HG02970 (cell line): Measurements from ENCODE around the gene GTPBP10.

Experiments
- ATAC-seq: cut with Tn5 transposase; IDR thresholded peaks from one replicate; pipeline ENCODE4 v1.9.1; 2021; ENCODE audit warnings: mild to moderate bottlenecking, moderate library complexity, moderate number of reproducible peaks; ENCODE audit not compliant: unreplicated experiment, low FRiP score

The GTPBP10 gene

GRCh38 chr7:90430614-90431460 lies 84.3 kb downstream of the GTPBP10 start:
- ATAC-seq = no peak

- ATAC-seq = no peak
Observed at GRCh38 chr7:90432752-90433151, 86.2 kb downstream of the GTPBP10 start.

GRCh38 chr7:90433221-90433620 lies 86.7 kb downstream of the GTPBP10 start:
- no peak for ATAC-seq
